Measurements from ENCODE around the gene NACC1.
"Not testable (repeated sequence)": the region's sequence is repeated elsewhere in the genome, so short reads cannot be mapped to it uniquely, and the experiment has no call there.

NACC1 gene

DNA sequence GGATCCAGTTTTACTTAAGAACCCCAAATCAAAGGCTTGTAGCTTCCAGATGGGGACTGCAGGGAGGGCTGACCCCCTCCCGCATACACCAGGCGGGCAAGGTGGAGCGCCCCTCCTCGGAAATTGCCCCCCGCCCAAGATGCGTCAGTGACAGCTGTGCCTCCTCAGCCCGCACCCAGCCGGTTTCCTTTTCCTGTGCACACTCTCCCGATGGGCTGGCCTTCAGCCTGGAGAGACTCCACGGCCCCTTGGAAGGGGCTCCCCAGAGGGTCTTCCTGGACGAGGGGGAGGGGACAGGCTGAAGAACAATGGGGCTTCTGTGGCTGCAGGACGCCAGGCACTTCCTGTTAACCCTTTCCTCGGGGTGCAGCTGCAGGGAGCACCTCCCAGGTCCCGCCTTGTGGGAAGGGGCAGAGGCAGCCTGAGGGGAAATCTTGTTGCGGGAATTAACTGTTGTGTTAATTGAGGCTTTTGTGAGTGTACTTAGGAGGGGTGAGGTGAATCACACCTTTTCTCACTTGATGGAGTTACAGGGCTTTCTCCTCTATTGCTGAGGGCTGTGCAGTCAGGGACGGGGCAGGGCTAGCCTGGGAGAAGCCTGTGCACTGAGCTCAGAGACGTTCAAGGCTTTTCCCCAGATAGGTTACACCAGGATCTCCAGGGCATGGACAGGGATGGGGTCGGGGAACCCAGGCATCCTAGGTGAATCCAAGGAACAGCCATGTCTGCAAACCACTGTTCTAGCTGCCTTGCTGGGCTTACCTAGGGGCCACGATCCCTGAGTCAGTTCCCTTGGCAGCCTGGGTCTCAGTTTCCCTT lies 46.5 kb downstream of the NACC1 start:
- no peak for DNase-seq (ENCODE audit: low read depth in 2 of 2)

- no peak for DNase-seq (ENCODE audit: low read depth in 2 of 2)
These were observed 47.3 kb downstream of the NACC1 start for GRCh38 chr19:13165162-13165997.

GRCh38 chr19:13166151-13166550 lies 48.1 kb downstream of the NACC1 start:
- DNase-seq (ENCODE audit: low read depth in 2 of 2), result not testable (repeated sequence)

GRCh38 chr19:13169769-13170168 lies 51.7 kb downstream of the NACC1 start:
- no peak for DNase-seq (ENCODE audit: low read depth in 2 of 2)

GRCh38 chr19:13171146-13171545 lies 53.1 kb downstream of the NACC1 start:
- DNase-seq (ENCODE audit: low read depth in 2 of 2), result no peak

GRCh38 chr19:13172346-13173138 lies 54.5 kb downstream of the NACC1 start:
- DNase-seq (ENCODE audit: low read depth in 2 of 2), result peak in 1 of 2 donors; percentile 77

DNA sequence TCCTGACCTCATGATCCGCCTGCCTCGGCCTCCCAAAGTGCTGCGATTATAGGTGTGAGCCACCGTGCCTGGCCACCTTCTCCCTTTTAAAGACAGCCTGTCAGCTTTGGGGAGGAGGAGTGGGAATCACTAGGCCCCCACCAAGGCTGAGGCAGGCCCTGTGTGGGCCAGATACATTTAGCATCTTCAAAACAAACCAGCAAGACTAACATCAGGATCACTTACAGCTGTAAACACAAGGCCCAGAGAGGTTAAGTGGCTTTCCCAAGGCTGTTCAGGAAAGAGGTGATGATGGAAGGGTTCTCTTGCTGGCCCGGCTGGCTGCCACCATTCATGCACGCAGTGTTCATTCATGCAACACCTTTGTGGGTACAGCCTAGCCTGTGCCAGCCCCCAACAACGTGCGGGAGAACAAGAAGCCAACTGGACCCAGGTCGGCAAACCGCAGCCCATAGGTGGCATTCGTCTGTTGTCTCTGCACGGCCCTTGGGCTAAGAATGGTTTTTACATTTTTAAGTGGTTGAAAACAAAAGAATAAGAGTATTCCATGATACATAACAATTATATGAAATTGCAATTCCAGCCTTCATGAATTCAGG lies 55.2 kb downstream of the NACC1 start:
- no peak for DNase-seq (ENCODE audit: low read depth in 2 of 2)

DNA sequence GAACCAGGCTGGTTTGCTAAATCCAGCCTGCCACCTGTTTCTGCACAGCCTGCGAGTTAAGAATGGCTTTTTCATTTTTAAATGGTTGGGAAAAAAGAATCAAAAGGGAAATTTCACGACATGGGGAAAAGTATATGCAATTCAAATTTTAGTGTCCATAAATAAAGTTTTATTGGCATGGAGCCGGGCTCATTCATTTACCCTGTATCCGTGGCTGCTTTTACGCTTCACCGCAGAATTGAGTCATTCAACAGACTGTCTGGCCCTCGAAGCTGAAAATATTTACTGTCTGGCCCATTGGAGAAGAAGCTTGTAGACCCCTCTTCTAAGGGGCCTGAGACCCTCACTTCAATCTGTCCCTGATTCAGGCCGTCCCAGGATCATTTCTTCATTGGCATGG lies 58.3 kb downstream of the NACC1 start:
- no peak for DNase-seq (ENCODE audit: low read depth in 2 of 2)

GRCh38 chr19:13177584-13177983 lies 59.5 kb downstream of the NACC1 start:
- DNase-seq (ENCODE audit: low read depth in 2 of 2), result not testable (repeated sequence)

DNA sequence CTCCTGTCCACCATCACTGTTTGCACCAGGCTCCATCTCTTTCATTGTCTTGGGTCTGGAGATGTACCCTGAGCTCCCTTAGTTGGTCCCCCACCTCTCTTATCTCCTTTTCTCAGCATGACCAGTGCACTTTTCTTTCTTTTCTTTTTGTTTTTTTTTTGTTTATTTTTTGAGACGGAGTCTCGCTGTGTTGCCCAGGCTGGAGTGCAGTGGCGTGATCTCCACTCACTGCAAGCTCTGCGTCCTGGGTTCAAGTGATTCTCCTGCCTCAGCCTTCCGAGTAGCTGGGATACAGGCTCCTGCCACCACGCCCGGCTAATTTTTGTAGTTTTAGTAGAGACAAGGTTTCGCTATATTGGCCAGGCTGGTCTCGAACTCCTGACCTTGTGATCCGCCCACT lies 60.2 kb downstream of the NACC1 start:
- not testable (repeated sequence) for DNase-seq (ENCODE audit: low read depth in 2 of 2)

DNA sequence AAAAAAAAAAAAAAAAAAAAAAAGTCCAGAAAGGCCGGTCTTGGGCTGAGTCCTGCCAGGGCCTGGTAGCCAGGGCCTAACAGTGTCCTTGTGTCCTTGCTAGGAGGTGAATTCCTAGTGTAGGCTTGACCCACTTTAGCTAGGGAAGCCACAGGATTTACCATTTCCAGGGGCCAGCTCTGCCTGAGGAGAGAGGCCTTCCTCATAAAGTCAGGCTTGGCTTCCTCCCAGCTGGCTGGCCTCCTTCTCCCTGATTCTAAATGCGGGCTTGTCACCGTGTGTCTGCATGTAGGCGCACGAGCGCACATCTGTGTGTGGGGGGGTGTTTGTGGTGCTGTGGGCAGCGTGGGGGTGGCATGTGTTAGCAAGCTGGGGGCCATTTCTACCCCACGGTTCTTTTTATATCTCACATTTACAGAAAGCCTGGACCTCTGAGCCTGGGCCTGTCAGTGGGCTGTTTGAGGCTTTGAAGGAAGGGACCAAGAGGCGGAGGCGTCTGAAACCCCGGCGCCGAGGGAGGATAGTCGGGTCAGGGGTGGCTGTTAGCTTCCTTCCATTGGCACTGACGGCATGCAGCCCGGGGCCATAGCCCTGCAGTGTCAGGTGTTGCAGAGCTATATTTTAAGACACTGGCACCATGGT lies 63.8 kb downstream of the NACC1 start:
- DNase-seq (ENCODE audit: low read depth in 2 of 2), result peak in 1 of 2 donors; percentile 39

DNA sequence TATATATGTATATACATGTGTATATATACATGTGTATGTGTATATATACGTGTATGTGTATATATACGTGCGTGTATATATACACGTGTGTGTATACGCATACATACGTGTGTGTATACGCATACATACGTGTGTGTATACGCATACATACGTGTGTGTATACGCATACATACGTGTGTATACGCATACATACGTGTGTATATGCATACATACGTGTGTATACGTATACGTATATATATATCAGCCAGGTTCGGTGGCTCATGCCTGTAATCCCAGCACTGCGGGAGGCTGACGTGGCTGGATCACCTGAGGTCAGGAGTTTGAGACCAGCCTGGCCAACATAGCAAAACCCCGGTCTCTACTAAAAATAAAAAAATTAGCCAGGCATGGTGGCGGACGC lies 66.9 kb downstream of the NACC1 start:
- DNase-seq (ENCODE audit: low read depth in 2 of 2), result not testable (repeated sequence)

DNA sequence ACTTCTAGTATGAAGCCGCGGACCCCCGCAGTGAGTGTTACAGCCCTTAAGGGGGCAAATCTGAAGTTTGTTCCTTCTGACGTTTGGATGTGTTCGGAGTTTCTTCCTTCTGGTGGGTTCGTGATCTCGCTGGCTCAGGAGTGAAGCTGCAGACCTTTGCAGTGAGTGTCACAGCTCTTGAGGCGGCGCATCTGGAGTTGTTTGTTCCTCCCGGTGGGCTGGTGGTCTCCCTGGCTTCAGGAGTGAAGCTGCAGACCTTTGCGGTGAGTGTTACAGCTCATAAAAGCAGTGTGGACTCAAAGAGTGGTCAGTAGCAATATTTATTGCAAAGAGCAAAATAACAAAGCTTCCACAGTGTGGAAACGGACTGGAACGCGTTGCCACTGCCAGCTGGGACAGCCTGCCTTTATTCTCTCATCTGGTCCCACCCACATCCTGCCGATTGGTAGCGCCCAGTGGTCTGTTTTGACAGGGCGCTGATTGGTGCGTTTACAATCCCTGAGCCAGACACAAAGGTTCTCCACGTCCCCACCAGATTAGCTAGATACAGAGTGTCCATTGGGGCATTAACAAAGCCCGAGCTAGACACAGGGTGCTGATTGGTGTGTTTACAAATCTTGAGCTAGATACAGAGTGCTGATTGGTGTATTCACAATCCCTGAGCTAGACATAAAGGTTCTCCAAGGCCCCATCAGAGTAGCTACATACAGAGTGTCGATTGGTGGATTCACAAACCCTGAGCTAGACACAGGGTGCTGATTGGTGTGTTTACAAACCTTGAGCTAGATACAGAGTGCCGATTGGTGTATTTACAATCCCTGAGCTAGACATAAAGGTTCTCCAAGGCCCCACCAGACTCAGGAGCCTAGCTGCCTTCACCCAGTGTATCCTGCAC lies 67.9 kb downstream of the NACC1 start:
- DNase-seq (ENCODE audit: low read depth in 2 of 2), result not testable (repeated sequence)

- not testable (repeated sequence) for DNase-seq (ENCODE audit: low read depth in 2 of 2)
These were observed 68.6 kb downstream of the NACC1 start for GRCh38 chr19:13186688-13187087.

- no peak for DNase-seq (ENCODE audit: low read depth in 2 of 2)
These were observed 69.4 kb downstream of the NACC1 start for GRCh38 chr19:13187419-13187818.

GRCh38 chr19:13189600-13189999 lies 71.5 kb downstream of the NACC1 start:
- DNase-seq (ENCODE audit: low read depth in 2 of 2), result no peak

Data from stimulated activated CD4-positive, alpha-beta T cell treated with anti-CD3 and anti-CD28 coated beads, Interleukin-15, amount 100 ng/mL, for 48 hours (primary cell).